Fibroblast of lung (primary cell): ENCODE measurements around the gene RALGPS2. TPM values are rescaled to one million over a fixed set of nuclear protein-coding genes. Genes with fewer than 3 reads are reported as not detected.

ENCODE experiments used
- DNase-seq, 2 donors: peaks; one replicate each; pipeline versions ENCODE4 v3.0.0 to v3.0.0-alpha.2; 2010; ENCODE audit warnings: low read depth in 2 of 2
- H2AFZ ChIP-seq: 2 replicates; pipeline ENCODE4 v1.5.1; 2012; ENCODE audit warnings: low read length, control low read depth, inconsistent platforms
- H3K27ac ChIP-seq: 2 replicates; pipeline ENCODE4 v1.5.1; 2011; ENCODE audit warnings: low read length, control low read depth; ENCODE audit not compliant: insufficient read depth
- H3K27me3 ChIP-seq: 2 replicates; pipeline ENCODE4 v1.5.1; 2011; ENCODE audit warnings: mild to moderate bottlenecking, low read length; ENCODE audit not compliant: control insufficient read depth, insufficient read depth
- H3K36me3 ChIP-seq: 2 replicates; pipeline ENCODE4 v1.5.1; 2011; ENCODE audit warnings: low read length; ENCODE audit not compliant: control insufficient read depth, insufficient read depth
- H3K4me1 ChIP-seq: 2 replicates; pipeline ENCODE4 v1.5.1; 2011; ENCODE audit warnings: low read length; ENCODE audit not compliant: control insufficient read depth, insufficient read depth; ENCODE audit errors: extremely low read depth
- H3K4me2 ChIP-seq: 2 replicates; pipeline ENCODE4 v1.5.1; 2011; ENCODE audit warnings: low read length, control low read depth; ENCODE audit not compliant: insufficient read depth; ENCODE audit errors: extremely low read depth
- H3K4me3 ChIP-seq, 4 experiments: fragments of 200-600 bp in 1 of 4; sonication (generic) in 1 of 4; replicated peaks in 1 of 4; 2 replicates each; pipeline ENCODE4 v1.5.1; 2011 to 2016; ENCODE audit warnings: low read length in 4 of 4, low read depth in 3 of 4, mild to moderate bottlenecking in 3 of 4, control low read depth in 2 of 4, inconsistent platforms in 1 of 4, mixed read lengths in 1 of 4; ENCODE audit not compliant: insufficient read depth in 1 of 4; ENCODE audit errors: control extremely low read depth in 1 of 4
- H3K79me2 ChIP-seq: 2 replicates; pipeline ENCODE4 v1.5.1; 2012; ENCODE audit warnings: mild to moderate bottlenecking, low read length, inconsistent platforms; ENCODE audit not compliant: control insufficient read depth, insufficient read depth
- H3K9ac ChIP-seq: 2 replicates; pipeline ENCODE4 v1.5.1; 2011; ENCODE audit warnings: mild to moderate bottlenecking, low read length, control low read depth; ENCODE audit not compliant: insufficient read depth
- H3K9me3 ChIP-seq: 2 replicates; pipeline ENCODE4 v1.5.1; 2012; ENCODE audit warnings: low read depth, low read length; ENCODE audit not compliant: control insufficient read depth, insufficient read depth
- H4K20me1 ChIP-seq: 2 replicates; pipeline ENCODE4 v1.5.1; 2011; ENCODE audit warnings: low read length; ENCODE audit not compliant: control insufficient read depth, insufficient read depth; ENCODE audit errors: extremely low read depth
- CTCF ChIP-seq, 2 donors: IDR thresholded peaks in 1 of 2; conservative IDR thresholded peaks in 1 of 2; 1 replicate in 1 of 2; 2 replicates in 1 of 2; pipeline ENCODE4 v1.5.1; 2011 to 2012; ENCODE audit warnings: low read length in 2 of 2, control low read depth in 1 of 2, inconsistent platforms in 1 of 2, low read depth in 1 of 2, mild to moderate bottlenecking in 1 of 2
- EZH2 ChIP-seq: IDR thresholded peaks from 2 replicates; pipeline ENCODE4 v1.5.1; 2012; ENCODE audit warnings: low read length, control low read depth, mild to moderate bottlenecking; ENCODE audit errors: missing control alignments
- polyA plus RNA-seq, 2 donors: library from polyadenylated mRNA; depleted of rRNA in 1 of 2; stranded (reverse) in 1 of 2; unstranded in 1 of 2; fragments of >200 nt; gene quantifications; 2 replicates each; pipeline ENCODE4 v1.2.1, GENCODE V29; 2011 to 2012; ENCODE audit warnings: missing spikeins in 1 of 2
- total RNA-seq: library from RNA; depleted of rRNA; stranded (reverse); fragments of >200 nt; gene quantifications from 2 replicates; pipeline ENCODE4 v1.2.1, GENCODE V29; 2014

Gene RALGPS2
- total and polyA plus RNA-seq, 2 donors (not counting 1 experiment from before 2014, with no cell fraction given), result 53.8 to 69.7 TPM

- Histone ChIP-seq H3K4me3 (no peak overlapping the region), H3K4me1 (no peaks in the 10 kb centered on the region)
Observed at GRCh38 chr1:178951600-178951999, 226.6 kb downstream of the RALGPS2 start.

GRCh38 chr1:178953034-178953433 is 228.0 kb downstream of the RALGPS2 start:
- DNase-seq, result no peak

More at GRCh38 chr1:178951600-178951999, 226.6 kb downstream of the RALGPS2 start:
- Histone ChIP-seq H3K27me3 (peaks cover 3% of the 10 kb centered on the region), H3K27ac (no peak overlapping the region), H3K4me2 (no peak overlapping the region), H2AFZ (no peak overlapping the region), H3K36me3 (no peaks in the 10 kb centered on the region), H3K79me2 (no peaks in the 10 kb centered on the region), H3K9ac (no peak overlapping the region), H3K9me3 (no peaks in the 10 kb centered on the region), H4K20me1 (no peaks in the 10 kb centered on the region)
- TF ChIP-seq EZH2 (no peak), CTCF (conservative IDR thresholded peaks at IDR 0.05 in 1 of 2, IDR thresholded peaks at IDR 0.05 in 1 of 2; ENCODE audit: low read depth in 1 of 2, low read length in 2 of 2) (no peak)
- DNase-seq, result no peak

GRCh38 chr1:178953538-178954324 is 228.7 kb downstream of the RALGPS2 start:
- Histone ChIP-seq H4K20me1 (no peaks in the 10 kb centered on the region), H3K4me1 (no peaks in the 10 kb centered on the region), H3K4me3 (no peak overlapping the region), H3K27ac (no peak overlapping the region), H3K9me3 (no peaks in the 10 kb centered on the region), H3K9ac (no peak overlapping the region), H3K79me2 (no peaks in the 10 kb centered on the region), H3K4me2 (no peak overlapping the region), H3K27me3 (no peaks in the 10 kb centered on the region), H3K36me3 (no peaks in the 10 kb centered on the region), H2AFZ (no peak overlapping the region)
- TF ChIP-seq CTCF (conservative IDR thresholded peaks at IDR 0.05 in 1 of 2, IDR thresholded peaks at IDR 0.05 in 1 of 2; ENCODE audit: low read depth in 1 of 2, low read length in 2 of 2), result no peak
- TF ChIP-seq EZH2, result no peak
- DNase-seq, result no peak

More at GRCh38 chr1:178953034-178953433, 228.0 kb downstream of the RALGPS2 start:
- Histone ChIP-seq H3K4me3 (no peak overlapping the region), H3K79me2 (no peaks in the 10 kb centered on the region), H3K9me3 (no peaks in the 10 kb centered on the region), H2AFZ (no peak overlapping the region), H4K20me1 (no peaks in the 10 kb centered on the region), H3K36me3 (no peaks in the 10 kb centered on the region), H3K27me3 (peaks cover 1% of the 10 kb centered on the region), H3K4me1 (no peaks in the 10 kb centered on the region), H3K27ac (no peak overlapping the region), H3K4me2 (no peak overlapping the region), H3K9ac (no peak overlapping the region)
- no peak for TF ChIP-seq EZH2
- TF ChIP-seq CTCF (conservative IDR thresholded peaks at IDR 0.05 in 1 of 2, IDR thresholded peaks at IDR 0.05 in 1 of 2; ENCODE audit: low read depth in 1 of 2, low read length in 2 of 2), result no peak
